Lower leg skin (tissue), 4 donors: ENCODE measurements around the gene SFPQ. TPM values are rescaled to one million over a fixed set of nuclear protein-coding genes. Genes with fewer than 3 reads are reported as not detected.

Experiments used
- DNase-seq, 2 donors: peaks; one replicate each; pipeline ENCODE4 v3.0.0-alpha.2; 2019; ENCODE audit warnings: low spot score in 2 of 2
- H3K4me3 ChIP-seq: fragments of 200-600 bp; sonication (generic); 2 replicates; pipeline ENCODE4 v1.5.1; 2017; ENCODE audit warnings: mild to moderate bottlenecking, low read depth; ENCODE audit not compliant: poor library complexity, severe bottlenecking
- POLR2A ChIP-seq, 2 donors: fragments of 450-650 bp; IDR thresholded peaks; one replicate each; pipeline ENCODE4 v1.6.1; 2016 to 2017; ENCODE audit warnings: antibody characterized with exemption in 2 of 2, mild to moderate bottlenecking in 1 of 2, moderate library complexity in 1 of 2
- WGBS, 2 donors: methylation state at CpG; one replicate each; pipeline ENCODE4 v1.1.5; 2018; 5-methylcytosine and 5-hydroxymethylcytosine counted together
- intact Hi-C: fragments of 100-400 bp; cut with DNase I; formaldehyde crosslinking; loops from one replicate; pipeline ENCODE4 v1.15.0; 2023; ENCODE audit warnings: low total_unique reads
- total RNA-seq, 4 donors: library from RNA; depleted of rRNA; stranded (reverse); fragments of >200 nt; gene quantifications; one replicate each; pipeline ENCODE4 v1.1.0, GENCODE V29; 2016
- TF ChIP-seq, protein P1 (sequence below), 3 donors: fragments of 450-650 bp; IDR thresholded peaks; one replicate each; pipeline ENCODE4 v1.5.1; 2016; ENCODE audit warnings: antibody characterized with exemption in 3 of 3, mild to moderate bottlenecking in 3 of 3, moderate library complexity in 2 of 3

The SFPQ gene
- total RNA-seq, 4 donors from 2014 or later, result 119 to 247 (median 174) TPM

GRCh38 chr1:35190784-35191183, 2.2 kb downstream of the SFPQ start:
- WGBS, 2 donors, result 3 to 11% methylated on average over 6 of the region's 6 CpGs
- TF ChIP-seq, protein P1, sequence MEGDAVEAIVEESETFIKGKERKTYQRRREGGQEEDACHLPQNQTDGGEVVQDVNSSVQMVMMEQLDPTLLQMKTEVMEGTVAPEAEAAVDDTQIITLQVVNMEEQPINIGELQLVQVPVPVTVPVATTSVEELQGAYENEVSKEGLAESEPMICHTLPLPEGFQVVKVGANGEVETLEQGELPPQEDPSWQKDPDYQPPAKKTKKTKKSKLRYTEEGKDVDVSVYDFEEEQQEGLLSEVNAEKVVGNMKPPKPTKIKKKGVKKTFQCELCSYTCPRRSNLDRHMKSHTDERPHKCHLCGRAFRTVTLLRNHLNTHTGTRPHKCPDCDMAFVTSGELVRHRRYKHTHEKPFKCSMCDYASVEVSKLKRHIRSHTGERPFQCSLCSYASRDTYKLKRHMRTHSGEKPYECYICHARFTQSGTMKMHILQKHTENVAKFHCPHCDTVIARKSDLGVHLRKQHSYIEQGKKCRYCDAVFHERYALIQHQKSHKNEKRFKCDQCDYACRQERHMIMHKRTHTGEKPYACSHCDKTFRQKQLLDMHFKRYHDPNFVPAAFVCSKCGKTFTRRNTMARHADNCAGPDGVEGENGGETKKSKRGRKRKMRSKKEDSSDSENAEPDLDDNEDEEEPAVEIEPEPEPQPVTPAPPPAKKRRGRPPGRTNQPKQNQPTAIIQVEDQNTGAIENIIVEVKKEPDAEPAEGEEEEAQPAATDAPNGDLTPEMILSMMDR (IDR thresholded peaks at IDR 0.05), result no peak
- TF ChIP-seq POLR2A (IDR thresholded peaks at IDR 0.05), result no peak
- peak overlapping the region; percentile 100 for H3K4me3 ChIP-seq
- no peak for DNase-seq
- intact Hi-C loops, result no loop called here

DNA sequence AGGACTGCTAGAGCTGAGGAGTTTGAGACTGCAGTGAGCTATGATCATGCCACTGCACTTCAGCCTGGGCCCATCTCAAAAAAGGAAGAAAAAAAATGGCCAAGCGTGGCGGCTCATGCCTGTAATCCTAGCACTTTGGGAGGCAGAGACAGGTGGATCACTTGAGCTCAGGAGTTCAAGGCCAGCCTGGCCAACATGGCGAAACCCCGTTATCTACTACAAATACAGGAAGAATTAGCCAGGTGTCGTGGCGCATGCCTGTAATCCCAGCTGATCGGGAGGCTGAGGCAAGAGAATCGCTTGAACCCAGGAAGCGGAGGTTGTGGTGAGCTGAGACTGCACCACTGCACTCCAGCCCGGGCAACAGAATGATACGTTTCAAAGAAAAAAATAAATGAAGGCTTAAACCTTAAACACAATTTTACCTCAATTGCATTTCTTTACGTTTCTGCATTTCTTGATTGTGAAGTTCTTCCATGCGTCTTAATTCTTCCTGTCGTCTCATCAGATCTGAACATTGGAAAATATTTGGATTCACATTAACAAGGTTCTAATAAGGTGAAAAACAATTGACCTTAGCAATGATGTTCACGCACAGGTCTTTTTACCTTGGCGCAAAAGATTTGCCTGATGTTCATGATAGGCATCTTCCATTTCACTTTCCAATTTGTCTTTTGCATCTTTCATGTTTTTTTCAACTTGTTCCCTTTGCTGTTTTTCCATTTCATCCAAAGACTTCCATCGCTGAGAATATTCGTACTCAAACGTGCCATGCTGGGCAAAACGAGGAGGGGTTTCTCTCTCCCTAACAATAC, 4.2 kb downstream of the SFPQ start:
- H3K4me3 ChIP-seq, result no peak overlapping the region
- WGBS, 2 donors, result 80 to 82% methylated on average over 20 of the region's 20 CpGs
- TF ChIP-seq, protein P1 (IDR thresholded peaks at IDR 0.05), result no peak
- no peak for TF ChIP-seq POLR2A (IDR thresholded peaks at IDR 0.05)
- intact Hi-C loops, result no loop called here
- DNase-seq, result no peak

GRCh38 chr1:35187816-35188342, 5.1 kb downstream of the SFPQ start:
- no peak for TF ChIP-seq POLR2A (IDR thresholded peaks at IDR 0.05)
- TF ChIP-seq, protein P1 (IDR thresholded peaks at IDR 0.05), result no peak
- H3K4me3 ChIP-seq, result no peak overlapping the region
- no peak for DNase-seq
- 67 to 70% methylated on average over 7 of the region's 7 CpGs for WGBS, 2 donors
- intact Hi-C loops, result no loop called here

GRCh38 chr1:35186239-35186638, 6.7 kb downstream of the SFPQ start:
- intact Hi-C loops, result no loop called here
- TF ChIP-seq, protein P1 (IDR thresholded peaks at IDR 0.05), result no peak
- TF ChIP-seq POLR2A (IDR thresholded peaks at IDR 0.05), result no peak
- DNase-seq, result no peak
- WGBS, 2 donors, result 56 to 59% methylated on average over 4 of the region's 4 CpGs
- H3K4me3 ChIP-seq, result no peak overlapping the region

DNA sequence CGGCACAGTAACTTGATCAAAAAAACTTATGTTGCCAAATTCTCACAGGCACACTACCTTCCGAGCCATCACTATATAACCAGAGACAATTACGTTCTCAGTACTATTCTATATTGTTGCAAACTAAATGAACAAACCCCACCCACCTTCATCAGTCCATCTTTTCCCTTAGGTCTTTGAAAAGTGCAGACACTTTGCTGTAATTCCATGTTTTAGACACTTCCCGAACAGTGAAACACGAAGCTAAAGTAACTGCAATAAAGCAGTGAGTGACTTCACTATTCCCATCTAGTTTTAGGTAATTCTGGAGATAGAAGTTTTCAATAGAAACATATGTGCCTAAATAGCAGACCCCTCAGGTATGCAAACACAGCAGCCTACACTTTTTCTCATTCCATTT, 7.7 kb downstream of the SFPQ start:
- no peak for TF ChIP-seq POLR2A (IDR thresholded peaks at IDR 0.05)
- TF ChIP-seq, protein P1 (IDR thresholded peaks at IDR 0.05), result no peak
- intact Hi-C loops, result no loop called here
- H3K4me3 ChIP-seq, result no peak overlapping the region
- no peak for DNase-seq
- WGBS, 2 donors, result 61 to 70% methylated on average over 5 of the region's 5 CpGs
